ENCODE measurements around the gene TRAFD1. TPM values are rescaled to one million over a fixed set of nuclear protein-coding genes. Genes with fewer than 3 reads are reported as not detected.
"Not testable (repeated sequence)": the region's sequence is repeated elsewhere in the genome, so short reads cannot be mapped to it uniquely, and the experiment has no call there.

Gene TRAFD1
- total RNA-seq, 1 donor from 2014 or later: 27.5 TPM

DNA sequence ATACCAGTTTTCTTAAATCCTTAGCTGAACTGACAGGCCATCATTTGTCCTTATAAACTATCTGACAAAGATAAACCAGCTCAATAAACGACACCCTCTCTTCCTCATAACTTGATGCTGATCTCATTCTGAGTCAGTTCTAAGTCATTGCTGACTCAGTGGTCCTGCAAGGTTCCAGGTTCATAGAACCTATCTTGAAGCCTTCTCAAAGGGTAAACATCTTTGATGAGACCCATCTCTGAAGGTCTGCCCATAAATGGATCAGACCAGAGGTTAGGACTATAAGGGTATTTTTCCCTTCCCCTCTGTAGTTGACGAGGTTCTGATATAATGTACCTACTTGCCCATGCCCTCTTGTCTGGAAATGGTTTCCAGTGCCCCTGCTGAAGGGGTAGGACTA, 28.7 kb upstream of the TRAFD1 start:
- TF ChIP-seq, protein P1, sequence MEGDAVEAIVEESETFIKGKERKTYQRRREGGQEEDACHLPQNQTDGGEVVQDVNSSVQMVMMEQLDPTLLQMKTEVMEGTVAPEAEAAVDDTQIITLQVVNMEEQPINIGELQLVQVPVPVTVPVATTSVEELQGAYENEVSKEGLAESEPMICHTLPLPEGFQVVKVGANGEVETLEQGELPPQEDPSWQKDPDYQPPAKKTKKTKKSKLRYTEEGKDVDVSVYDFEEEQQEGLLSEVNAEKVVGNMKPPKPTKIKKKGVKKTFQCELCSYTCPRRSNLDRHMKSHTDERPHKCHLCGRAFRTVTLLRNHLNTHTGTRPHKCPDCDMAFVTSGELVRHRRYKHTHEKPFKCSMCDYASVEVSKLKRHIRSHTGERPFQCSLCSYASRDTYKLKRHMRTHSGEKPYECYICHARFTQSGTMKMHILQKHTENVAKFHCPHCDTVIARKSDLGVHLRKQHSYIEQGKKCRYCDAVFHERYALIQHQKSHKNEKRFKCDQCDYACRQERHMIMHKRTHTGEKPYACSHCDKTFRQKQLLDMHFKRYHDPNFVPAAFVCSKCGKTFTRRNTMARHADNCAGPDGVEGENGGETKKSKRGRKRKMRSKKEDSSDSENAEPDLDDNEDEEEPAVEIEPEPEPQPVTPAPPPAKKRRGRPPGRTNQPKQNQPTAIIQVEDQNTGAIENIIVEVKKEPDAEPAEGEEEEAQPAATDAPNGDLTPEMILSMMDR (IDR thresholded peaks at IDR 0.05): no peak
- Mint-ChIP-seq H3K36me3 (ENCODE audit: low read depth) (peaks cover 9% of the 10 kb centered on the region), H3K4me1 (ENCODE audit: low read depth) (peaks cover 14% of the 10 kb centered on the region), H3K27ac (ENCODE audit: unreplicated experiment) (peak overlapping the region; percentile 18), H3K9me3 (ENCODE audit: low read depth) (no peaks in the 10 kb centered on the region), H3K27me3 (ENCODE audit: low read depth) (no peaks in the 10 kb centered on the region), H3K4me3 (ENCODE audit: unreplicated experiment) (no peak overlapping the region)
- DNase-seq (ENCODE audit: low spot score): no peak

DNA sequence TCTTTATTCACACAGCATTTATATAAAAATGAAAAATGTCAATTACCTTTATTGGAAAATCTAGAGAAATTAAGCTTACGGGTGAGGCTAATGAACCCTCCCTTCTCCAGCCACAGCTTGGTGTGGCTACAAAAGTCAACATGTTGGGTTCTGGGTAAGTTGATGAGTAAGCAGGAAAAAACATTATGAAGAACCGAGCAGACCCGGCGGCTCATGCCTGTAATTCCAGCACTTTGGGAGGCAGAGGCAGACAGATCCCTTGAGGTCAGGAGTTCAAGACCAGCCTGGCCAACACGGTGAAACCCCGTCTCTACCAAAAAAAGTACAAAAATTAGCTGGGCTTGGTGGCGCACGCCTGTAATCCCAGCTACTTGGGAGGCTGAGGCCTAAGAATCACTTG, 27.7 kb upstream of the TRAFD1 start:
- peak overlapping the region; percentile 22 for H3K27ac Mint-ChIP-seq (ENCODE audit: unreplicated experiment)
- H3K9me3 Mint-ChIP-seq (ENCODE audit: low read depth): no peaks in the 10 kb centered on the region
- no peak overlapping the region for H3K4me3 Mint-ChIP-seq (ENCODE audit: unreplicated experiment)
- no peak for DNase-seq (ENCODE audit: low spot score)
- H3K27me3 Mint-ChIP-seq (ENCODE audit: low read depth): no peaks in the 10 kb centered on the region
- H3K4me1 Mint-ChIP-seq (ENCODE audit: low read depth): peaks cover 14% of the 10 kb centered on the region
- TF ChIP-seq, protein P1 (IDR thresholded peaks at IDR 0.05): no peak
- H3K36me3 Mint-ChIP-seq (ENCODE audit: low read depth): peaks cover 9% of the 10 kb centered on the region

DNA sequence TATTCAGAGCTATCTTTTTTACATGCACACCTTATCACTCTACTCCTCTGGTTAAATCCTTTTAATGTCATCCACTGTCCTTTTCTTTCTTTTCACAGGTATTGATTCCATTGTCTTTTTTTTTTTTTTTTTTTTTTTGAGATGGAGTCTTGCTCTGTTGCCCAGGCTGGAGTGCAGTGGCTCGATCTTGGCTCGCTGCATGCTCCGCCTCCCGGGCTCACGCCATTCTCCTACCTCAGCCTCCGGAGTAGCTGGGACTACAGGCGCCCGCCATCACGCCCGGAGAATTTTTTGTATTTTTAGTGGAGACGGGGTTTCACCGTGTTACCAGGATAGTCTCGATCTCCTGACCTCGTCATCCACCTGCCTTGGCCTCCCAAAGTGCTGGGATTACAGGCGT, 24.9 kb upstream of the TRAFD1 start:
- DNase-seq (ENCODE audit: low spot score); H3K9me3 Mint-ChIP-seq (ENCODE audit: low read depth); H3K27ac Mint-ChIP-seq (ENCODE audit: unreplicated experiment); H3K4me3 Mint-ChIP-seq (ENCODE audit: unreplicated experiment); H3K27me3 Mint-ChIP-seq (ENCODE audit: low read depth): not testable (repeated sequence)
- peaks cover 20% of the 10 kb centered on the region for H3K4me1 Mint-ChIP-seq (ENCODE audit: low read depth)
- H3K36me3 Mint-ChIP-seq (ENCODE audit: low read depth): peaks cover 11% of the 10 kb centered on the region

DNA sequence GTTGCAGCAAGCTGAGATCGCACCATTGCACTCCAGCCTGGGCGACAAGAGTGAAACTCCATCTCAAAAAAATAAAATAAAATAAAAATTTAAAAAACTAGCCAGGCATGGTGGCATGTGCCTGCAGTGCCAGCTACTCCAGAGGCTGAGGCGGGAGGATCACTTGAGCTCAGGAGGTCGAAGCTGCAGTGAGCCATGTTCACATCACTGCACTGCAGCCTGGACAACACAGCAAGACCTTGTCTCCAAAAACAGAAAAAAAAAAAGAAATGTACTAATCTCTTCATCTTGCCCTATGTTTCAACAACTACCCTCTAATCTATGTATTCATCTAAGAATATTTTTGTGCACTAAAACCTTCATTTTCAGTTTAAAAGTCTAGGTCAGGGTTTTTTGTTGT, 23.2 kb upstream of the TRAFD1 start:
- TF ChIP-seq, protein P1 (IDR thresholded peaks at IDR 0.05): no peak
- H3K27ac Mint-ChIP-seq (ENCODE audit: unreplicated experiment): no peak overlapping the region
- H3K4me3 Mint-ChIP-seq (ENCODE audit: unreplicated experiment): no peak overlapping the region
- H3K9me3 Mint-ChIP-seq (ENCODE audit: low read depth): no peaks in the 10 kb centered on the region
- H3K36me3 Mint-ChIP-seq (ENCODE audit: low read depth): peaks cover 11% of the 10 kb centered on the region
- no peak for DNase-seq (ENCODE audit: low spot score)
- peaks cover 21% of the 10 kb centered on the region for H3K4me1 Mint-ChIP-seq (ENCODE audit: low read depth)
- H3K27me3 Mint-ChIP-seq (ENCODE audit: low read depth): no peaks in the 10 kb centered on the region

DNA sequence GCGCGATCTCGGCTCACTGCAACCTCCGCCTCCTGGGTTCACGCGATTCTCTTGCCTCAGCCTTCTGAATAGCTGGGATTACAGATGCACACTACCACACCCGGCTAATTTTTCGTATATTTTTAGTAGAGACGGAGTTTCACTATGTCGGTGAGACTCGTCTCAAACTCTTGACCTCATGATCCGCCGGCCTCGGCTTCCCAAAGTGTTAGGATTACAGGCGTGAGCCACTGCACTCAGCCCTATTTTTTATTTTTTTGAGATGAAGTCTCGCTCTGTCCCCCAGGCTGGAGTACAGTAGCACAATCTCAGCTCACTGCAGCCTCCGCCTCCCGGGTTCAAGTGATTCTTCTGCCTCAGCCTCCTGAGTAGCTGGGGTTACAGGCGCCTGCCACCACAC, 22.6 kb upstream of the TRAFD1 start:
- H3K9me3 Mint-ChIP-seq (ENCODE audit: low read depth); H3K27ac Mint-ChIP-seq (ENCODE audit: unreplicated experiment); H3K27me3 Mint-ChIP-seq (ENCODE audit: low read depth); H3K4me3 Mint-ChIP-seq (ENCODE audit: unreplicated experiment); DNase-seq (ENCODE audit: low spot score): not testable (repeated sequence)
- H3K36me3 Mint-ChIP-seq (ENCODE audit: low read depth): peaks cover 11% of the 10 kb centered on the region
- peaks cover 27% of the 10 kb centered on the region for H3K4me1 Mint-ChIP-seq (ENCODE audit: low read depth)

DNA sequence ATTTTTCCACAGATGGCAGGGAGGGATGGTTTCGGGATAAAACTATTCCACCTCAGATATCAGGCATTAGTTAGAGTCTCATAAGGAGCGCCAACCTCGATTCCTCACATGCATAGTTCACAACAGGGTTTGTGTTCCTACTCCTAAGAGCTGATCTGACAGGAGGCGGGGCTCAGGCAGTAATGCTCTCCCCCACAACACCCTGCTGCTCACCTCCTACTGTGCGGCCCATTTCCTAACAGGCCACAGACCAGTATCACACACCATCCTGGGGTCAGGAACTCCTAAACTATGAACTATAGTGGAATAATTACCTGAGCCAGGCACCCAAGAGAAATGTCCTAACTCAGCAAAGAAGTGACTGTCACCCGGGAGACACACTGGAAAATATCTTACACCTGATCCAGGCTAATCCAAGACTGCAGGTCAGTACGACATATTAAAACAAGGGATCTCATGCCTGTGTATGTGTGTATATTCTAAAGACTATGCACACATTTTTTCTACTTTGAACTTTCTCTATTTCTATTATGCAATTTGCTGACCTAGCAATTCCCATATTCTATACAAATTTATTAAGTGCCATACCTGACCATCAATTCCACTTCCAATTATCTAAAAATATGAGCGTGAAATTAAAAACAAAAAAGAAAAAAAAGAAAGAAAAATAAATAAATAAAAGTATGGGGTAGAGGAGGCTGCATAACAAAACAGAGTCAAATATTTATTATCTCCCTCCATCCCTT, 21.4 kb upstream of the TRAFD1 start:
- TF ChIP-seq, protein P1 (IDR thresholded peaks at IDR 0.05): no peak
- peaks cover 11% of the 10 kb centered on the region for H3K36me3 Mint-ChIP-seq (ENCODE audit: low read depth)
- H3K9me3 Mint-ChIP-seq (ENCODE audit: low read depth): no peaks in the 10 kb centered on the region
- no peaks in the 10 kb centered on the region for H3K27me3 Mint-ChIP-seq (ENCODE audit: low read depth)
- H3K27ac Mint-ChIP-seq (ENCODE audit: unreplicated experiment): peak overlapping the region; percentile 39
- no peak overlapping the region for H3K4me3 Mint-ChIP-seq (ENCODE audit: unreplicated experiment)
- DNase-seq (ENCODE audit: low spot score): no peak
- H3K4me1 Mint-ChIP-seq (ENCODE audit: low read depth): peaks cover 29% of the 10 kb centered on the region
